Measurements from ENCODE around the gene SYNGR2. TPM values are rescaled to one million over a fixed set of nuclear protein-coding genes. Genes with fewer than 3 reads are reported as not detected.
A peak's percentile ranks its signal among the peaks of the same experiment; 100 is the strongest.

Gene SYNGR2
- total RNA-seq, 4 donors from 2014 or later = 40.6 to 70.2 (median 54.1) TPM

- peak overlapping the region; percentile 35 to 57 (median 46) for H3K4me3 ChIP-seq
- peaks cover 0 to 42% (median 10%) of the 10 kb centered on the region in 4 donors for H3K4me1 ChIP-seq
- no peak for DNase-seq (ENCODE audit: low spot score in 2 of 2)
- peaks cover 0 to 18% (median 0%) of the 10 kb centered on the region in 3 donors for H3K36me3 ChIP-seq
- H3K27me3 ChIP-seq = no peaks in the 10 kb centered on the region
- no peaks in the 10 kb centered on the region for H3K9me3 ChIP-seq
- WGBS, 2 donors = 45 to 46% methylated on average over 10 of the region's 10 CpGs
- TF ChIP-seq, protein P1, sequence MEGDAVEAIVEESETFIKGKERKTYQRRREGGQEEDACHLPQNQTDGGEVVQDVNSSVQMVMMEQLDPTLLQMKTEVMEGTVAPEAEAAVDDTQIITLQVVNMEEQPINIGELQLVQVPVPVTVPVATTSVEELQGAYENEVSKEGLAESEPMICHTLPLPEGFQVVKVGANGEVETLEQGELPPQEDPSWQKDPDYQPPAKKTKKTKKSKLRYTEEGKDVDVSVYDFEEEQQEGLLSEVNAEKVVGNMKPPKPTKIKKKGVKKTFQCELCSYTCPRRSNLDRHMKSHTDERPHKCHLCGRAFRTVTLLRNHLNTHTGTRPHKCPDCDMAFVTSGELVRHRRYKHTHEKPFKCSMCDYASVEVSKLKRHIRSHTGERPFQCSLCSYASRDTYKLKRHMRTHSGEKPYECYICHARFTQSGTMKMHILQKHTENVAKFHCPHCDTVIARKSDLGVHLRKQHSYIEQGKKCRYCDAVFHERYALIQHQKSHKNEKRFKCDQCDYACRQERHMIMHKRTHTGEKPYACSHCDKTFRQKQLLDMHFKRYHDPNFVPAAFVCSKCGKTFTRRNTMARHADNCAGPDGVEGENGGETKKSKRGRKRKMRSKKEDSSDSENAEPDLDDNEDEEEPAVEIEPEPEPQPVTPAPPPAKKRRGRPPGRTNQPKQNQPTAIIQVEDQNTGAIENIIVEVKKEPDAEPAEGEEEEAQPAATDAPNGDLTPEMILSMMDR (IDR thresholded peaks at IDR 0.05) = no peak
- no peak for TF ChIP-seq POLR2A (IDR thresholded peaks at IDR 0.05)
- TF ChIP-seq EP300 (IDR thresholded peaks at IDR 0.05) = no peak
- H3K27ac ChIP-seq = peak overlapping the region in 3 of 4 donors; percentile 31 to 81 (median 61)
Observed at GRCh38 chr17:78185981-78186691, 17.8 kb downstream of the SYNGR2 start.

- Histone ChIP-seq H3K4me3 (peak within 1 kb of the TSS; percentile 44 to 57 (median 52)), H3K27ac (peak within 1 kb of the TSS; percentile 48 to 81 (median 70)), H3K9me3 (no peaks in the 10 kb centered on the region), H3K4me1 (peaks cover 0 to 42% (median 10%) of the 10 kb centered on the region in 4 donors), H3K36me3 (peaks cover 0 to 26% (median 0%) of the 10 kb centered on the region in 3 donors), H3K27me3 (no peaks in the 10 kb centered on the region)
- TF ChIP-seq, protein P1 (IDR thresholded peaks at IDR 0.05) = peak; percentile 59 to 96 (median 92)
- TF ChIP-seq POLR2A (IDR thresholded peaks at IDR 0.05) (peak; percentile 20 to 63), EP300 (IDR thresholded peaks at IDR 0.05) (peak; percentile 57 to 77)
- 5 to 9% methylated on average over 29 to 39 of the region's 57 CpGs for WGBS, 2 donors
- DNase-seq (ENCODE audit: low spot score in 2 of 2) = peak; percentile 91 to 94
Observed at GRCh38 chr17:78186692-78187595, 18.6 kb downstream of the SYNGR2 start, which contains the start of the genes AFMID and TK1. Gene AFMID (plus strand): TSS chr17:78187362. CDS start chr17:78187371, 9 bp downstream. Gene TK1 (minus strand): TSS chr17:78187052. CDS start chr17:78186994, 58 bp downstream.

DNA sequence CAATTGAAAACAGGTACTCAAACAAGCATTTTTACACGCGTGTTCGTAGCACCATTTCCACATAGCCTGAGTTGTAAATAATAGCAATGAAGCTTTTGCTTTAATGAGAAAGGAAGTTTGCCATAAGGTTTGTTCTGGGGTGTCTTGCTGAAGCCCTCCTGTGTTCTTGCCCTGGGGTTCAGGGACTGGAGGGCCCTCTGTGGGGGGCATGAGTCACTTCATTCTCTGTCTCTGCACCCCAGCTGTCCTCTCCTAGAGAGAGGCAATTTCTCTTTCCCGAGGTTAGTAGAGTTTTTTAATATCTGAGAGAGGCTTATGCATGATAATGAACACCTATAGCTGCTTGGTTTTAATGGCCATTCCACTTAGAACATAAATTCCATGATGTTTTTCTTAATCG, 28.3 kb downstream of the SYNGR2 start:
- Histone ChIP-seq H3K36me3 (peaks cover 0 to 95% (median 0%) of the 10 kb centered on the region in 3 donors), H3K27ac (no peak overlapping the region)

DNA sequence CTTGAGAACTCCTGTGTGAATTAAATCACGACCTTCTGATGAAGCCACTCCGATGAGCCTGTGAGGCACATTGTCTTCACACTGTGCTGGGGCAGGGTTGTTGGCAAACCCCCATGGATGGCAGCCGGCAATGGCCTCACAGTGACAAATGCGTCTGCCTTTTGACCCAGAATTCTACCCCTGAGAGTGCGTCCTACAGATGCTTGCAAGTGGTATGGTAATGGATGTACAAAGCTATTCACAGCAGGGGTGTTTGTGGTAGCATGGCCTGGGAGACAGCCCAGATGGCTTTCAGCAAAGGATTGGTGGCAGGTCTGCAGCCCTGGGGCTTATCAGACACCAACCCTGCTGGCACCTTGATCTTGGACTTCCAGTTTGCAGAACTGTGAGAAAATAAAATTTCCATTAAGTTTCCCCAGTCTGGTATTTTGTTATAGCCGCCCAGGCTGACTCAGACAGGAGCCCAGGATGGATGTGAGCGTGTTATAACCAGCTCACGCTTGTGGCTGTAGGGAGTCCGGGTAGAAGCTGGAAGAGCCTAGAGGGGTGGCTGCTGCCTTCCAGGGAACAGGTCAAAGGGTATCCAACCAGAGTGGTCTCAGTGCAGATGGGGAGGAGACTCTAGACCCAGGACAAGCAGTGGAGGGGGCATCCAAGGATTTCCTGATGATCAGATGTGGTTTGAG, 28.9 kb downstream of the SYNGR2 start:
- Histone ChIP-seq H3K27ac (peak overlapping the region in 2 of 4 donors; percentile 40 to 67), H3K4me1 (no peaks in the 10 kb centered on the region), H3K4me3 (no peak overlapping the region), H3K27me3 (no peaks in the 10 kb centered on the region), H3K9me3 (no peaks in the 10 kb centered on the region), H3K36me3 (peaks cover 0 to 92% (median 0%) of the 10 kb centered on the region in 3 donors)
- no peak for DNase-seq (ENCODE audit: low spot score in 2 of 2)
- TF ChIP-seq EP300 (IDR thresholded peaks at IDR 0.05) = no peak
- TF ChIP-seq, protein P1 (IDR thresholded peaks at IDR 0.05) = no peak
- no peak for TF ChIP-seq POLR2A (IDR thresholded peaks at IDR 0.05)
- WGBS, 2 donors = 80 to 82% methylated on average over 9 of the region's 9 CpGs

More for the DNA sequence above, 28.3 kb downstream of the SYNGR2 start:
- no peak for DNase-seq (ENCODE audit: low spot score in 2 of 2)
- Histone ChIP-seq H3K4me3 (no peak overlapping the region), H3K27me3 (no peaks in the 10 kb centered on the region), H3K9me3 (no peaks in the 10 kb centered on the region), H3K4me1 (no peaks in the 10 kb centered on the region)
- WGBS, 2 donors = 88 to 92% methylated on average over 5 of the region's 5 CpGs
- TF ChIP-seq POLR2A (IDR thresholded peaks at IDR 0.05) (no peak), EP300 (IDR thresholded peaks at IDR 0.05) (no peak)
- TF ChIP-seq, protein P1 (IDR thresholded peaks at IDR 0.05) = no peak

Data from tibial nerve (tissue), 4 donors.